H1 (cell line): ENCODE results near the gene CUL9. TPM values are rescaled to one million over a fixed set of nuclear protein-coding genes. Genes with fewer than 3 reads are reported as not detected.

Source experiments
- BRCA1 ChIP-seq: IDR thresholded peaks from 2 replicates; pipeline ENCODE4 v1.6.1; 2012; ENCODE audit warnings: low read depth, low read length, improper control_type of control experiment
- CHD2 ChIP-seq: IDR thresholded peaks from 2 replicates; pipeline ENCODE4 v1.6.1; 2012; ENCODE audit warnings: low read length, improper control_type of control experiment
- FOSL1 ChIP-seq: IDR thresholded peaks from 2 replicates; pipeline ENCODE4 v1.6.1; 2011; ENCODE audit warnings: mild to moderate bottlenecking, low read depth, low read length, moderate library complexity; ENCODE audit not compliant: insufficient read depth
- NRF1 ChIP-seq: IDR thresholded peaks from 2 replicates; pipeline ENCODE4 v1.6.1; 2011; ENCODE audit warnings: mild to moderate bottlenecking, low read depth, low read length, improper control_type of control experiment
- RFX5 ChIP-seq: IDR thresholded peaks from 2 replicates; pipeline ENCODE4 v1.6.1; 2011; ENCODE audit warnings: low read depth, low read length, improper control_type of control experiment, borderline replicate concordance
- SIRT6 ChIP-seq: IDR thresholded peaks from one replicate; pipeline ENCODE4 v1.7.1; 2012; ENCODE audit warnings: low read length, inconsistent platforms
- TBP ChIP-seq: IDR thresholded peaks from 2 replicates; pipeline ENCODE4 v1.6.1; 2011; ENCODE audit warnings: low read depth, low read length, improper control_type of control experiment
- polyA plus RNA-seq, 7 experiments: library from polyadenylated mRNA; depleted of rRNA in 3 of 7; stranded (reverse) in 5 of 7; unstranded in 2 of 7; fragments of >200 nt in 5 of 7; fragments of 200-250 nt in 2 of 7; gene quantifications; 1 replicate in 5 of 7; 2 replicates in 1 of 7; 4 replicates in 1 of 7; pipeline versions ENCODE4 v1.2.1 to v1.2.3, GENCODE V29; 2011 to 2013; ENCODE audit warnings: missing spikeins in 2 of 7, mixed read lengths in 2 of 7
- total RNA-seq: library from RNA; stranded (reverse); fragmentation: NEBNext Ultra II Directional; extraction: Animal tissue kit (Norgen Biotek cat#: 25700); gene quantifications from 2 replicates; pipeline ENCODE4 v1.2.1, GENCODE V29; 2021

Gene CUL9
- total and polyA plus RNA-seq, 2 of the 8 experiments (the other 6 are each of a cell fraction or from before 2014, with no cell fraction given): 7.7 to 9.8 TPM

GRCh38 chr6:43262780-43263313 is 80.9 kb downstream of the CUL9 start (continued):
- no peak for TF ChIP-seq SIRT6
- TF ChIP-seq NRF1: no peak
- no peak for TF ChIP-seq RFX5
- TF ChIP-seq FOSL1: no peak
- no peak for TF ChIP-seq CHD2
- TF ChIP-seq TBP: no peak
- TF ChIP-seq BRCA1: no peak
